HG02870 (cell line): ENCODE data around the gene RBM25.
"Not testable (repeated sequence)": the region's sequence is repeated elsewhere in the genome, so short reads cannot be mapped to it uniquely, and the experiment has no call there.

Experiments used
- ATAC-seq: cut with Tn5 transposase; IDR thresholded peaks from one replicate; pipeline ENCODE4 v1.9.1; 2021; ENCODE audit warnings: mild to moderate bottlenecking, moderate library complexity; ENCODE audit not compliant: unreplicated experiment

The RBM25 gene

GRCh38 chr14:73168274-73168673, 109.9 kb downstream of the RBM25 start:
- no peak for ATAC-seq

- no peak for ATAC-seq
Observed at GRCh38 chr14:73168691-73169090, 110.4 kb downstream of the RBM25 start.

GRCh38 chr14:73169855-73170254, 111.5 kb downstream of the RBM25 start:
- not testable (repeated sequence) for ATAC-seq

- no peak for ATAC-seq
Observed at GRCh38 chr14:73170686-73171085, 112.4 kb downstream of the RBM25 start.

- ATAC-seq, result no peak
Observed at GRCh38 chr14:73172500-73172899, 114.2 kb downstream of the RBM25 start.

GRCh38 chr14:73173092-73173735, 114.9 kb downstream of the RBM25 start:
- no peak for ATAC-seq
